Choroid plexus epithelial cell (primary cell): Measurements from ENCODE around the gene TMEM38A.
"Not testable (repeated sequence)": the region's sequence is repeated elsewhere in the genome, so short reads cannot be mapped to it uniquely, and the experiment has no call there.

Source experiments
- DNase-seq: peaks from one replicate; pipeline ENCODE4 v3.0.0-alpha.2; 2010; ENCODE audit warnings: low read depth
- H3K4me3 ChIP-seq: 2 replicates; pipeline ENCODE4 v1.5.1; 2011; ENCODE audit warnings: low read depth, mild to moderate bottlenecking, control low read depth, low read length, moderate library complexity
- TF ChIP-seq, protein P1 (sequence below): conservative IDR thresholded peaks from 2 replicates; pipeline ENCODE4 v1.5.1; 2011; ENCODE audit warnings: low read depth, mild to moderate bottlenecking, control low read depth, inconsistent platforms, low read length, moderate library complexity

Gene TMEM38A

DNA sequence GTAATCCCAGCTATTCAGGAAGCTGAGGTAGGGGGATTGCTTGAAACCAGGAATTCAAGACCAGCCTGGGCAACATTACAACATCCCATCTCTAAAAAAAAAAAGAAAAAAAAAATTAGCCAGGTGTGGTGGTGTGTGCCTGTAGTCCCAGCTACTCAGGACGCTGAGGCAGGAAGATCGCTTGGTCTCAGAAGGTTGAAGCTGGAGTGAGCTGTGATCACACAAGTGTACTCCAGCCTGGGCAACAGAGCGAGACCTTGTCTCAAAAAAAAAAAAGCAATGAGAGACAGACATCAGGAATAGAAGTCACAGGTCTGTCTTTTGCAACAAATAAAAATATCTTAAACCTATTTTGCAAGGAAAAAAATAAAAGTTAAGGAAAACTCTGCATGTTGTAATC lies 23.3 kb downstream of the TMEM38A start:
- TF ChIP-seq, protein P1, sequence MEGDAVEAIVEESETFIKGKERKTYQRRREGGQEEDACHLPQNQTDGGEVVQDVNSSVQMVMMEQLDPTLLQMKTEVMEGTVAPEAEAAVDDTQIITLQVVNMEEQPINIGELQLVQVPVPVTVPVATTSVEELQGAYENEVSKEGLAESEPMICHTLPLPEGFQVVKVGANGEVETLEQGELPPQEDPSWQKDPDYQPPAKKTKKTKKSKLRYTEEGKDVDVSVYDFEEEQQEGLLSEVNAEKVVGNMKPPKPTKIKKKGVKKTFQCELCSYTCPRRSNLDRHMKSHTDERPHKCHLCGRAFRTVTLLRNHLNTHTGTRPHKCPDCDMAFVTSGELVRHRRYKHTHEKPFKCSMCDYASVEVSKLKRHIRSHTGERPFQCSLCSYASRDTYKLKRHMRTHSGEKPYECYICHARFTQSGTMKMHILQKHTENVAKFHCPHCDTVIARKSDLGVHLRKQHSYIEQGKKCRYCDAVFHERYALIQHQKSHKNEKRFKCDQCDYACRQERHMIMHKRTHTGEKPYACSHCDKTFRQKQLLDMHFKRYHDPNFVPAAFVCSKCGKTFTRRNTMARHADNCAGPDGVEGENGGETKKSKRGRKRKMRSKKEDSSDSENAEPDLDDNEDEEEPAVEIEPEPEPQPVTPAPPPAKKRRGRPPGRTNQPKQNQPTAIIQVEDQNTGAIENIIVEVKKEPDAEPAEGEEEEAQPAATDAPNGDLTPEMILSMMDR = no peak
- no peak for DNase-seq
- H3K4me3 ChIP-seq = no peak overlapping the region

DNA sequence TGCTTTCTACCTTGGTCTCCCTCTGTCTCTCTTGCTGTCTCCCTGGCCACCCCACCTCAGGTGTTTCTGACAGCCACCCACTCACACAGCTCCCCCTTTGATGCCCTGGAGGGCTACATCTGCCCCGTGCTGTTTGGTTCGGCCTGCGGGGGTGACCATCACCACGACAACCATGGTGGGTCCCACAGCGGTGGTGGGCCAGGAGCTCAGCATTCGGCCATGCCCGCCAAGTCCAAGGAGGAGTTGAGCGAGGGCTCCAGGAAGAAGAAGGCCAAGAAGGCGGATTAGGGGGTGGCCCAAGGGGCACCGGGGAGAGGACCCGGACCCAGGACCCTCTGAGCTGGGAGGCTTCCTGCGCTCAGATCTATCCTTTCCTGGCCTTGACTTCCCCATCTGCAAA lies 27.1 kb downstream of the TMEM38A start:
- H3K4me3 ChIP-seq = no peak overlapping the region
- DNase-seq = no peak
- TF ChIP-seq, protein P1 = no peak

DNA sequence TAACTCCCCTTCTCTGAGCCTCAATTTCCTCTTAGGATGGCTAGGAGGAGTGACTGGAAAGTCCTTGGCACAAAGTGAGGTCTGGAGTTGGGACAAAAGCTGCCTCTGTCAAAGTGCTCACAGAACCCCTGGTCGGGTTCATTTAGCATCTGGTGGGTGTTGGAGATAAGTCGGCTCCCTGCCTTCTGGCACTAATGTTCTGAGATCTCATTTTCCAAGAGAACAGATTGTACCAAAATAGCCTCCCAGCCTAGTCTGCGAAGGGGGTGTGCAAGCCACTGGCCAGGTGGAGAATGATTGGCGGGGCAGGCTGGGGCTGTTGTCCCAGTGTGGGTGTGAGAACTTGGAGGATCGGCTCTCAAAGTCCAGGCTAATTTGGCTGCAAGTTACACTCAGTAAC lies 38.0 kb downstream of the TMEM38A start:
- TF ChIP-seq, protein P1 = no peak
- no peak overlapping the region for H3K4me3 ChIP-seq
- no peak for DNase-seq

DNA sequence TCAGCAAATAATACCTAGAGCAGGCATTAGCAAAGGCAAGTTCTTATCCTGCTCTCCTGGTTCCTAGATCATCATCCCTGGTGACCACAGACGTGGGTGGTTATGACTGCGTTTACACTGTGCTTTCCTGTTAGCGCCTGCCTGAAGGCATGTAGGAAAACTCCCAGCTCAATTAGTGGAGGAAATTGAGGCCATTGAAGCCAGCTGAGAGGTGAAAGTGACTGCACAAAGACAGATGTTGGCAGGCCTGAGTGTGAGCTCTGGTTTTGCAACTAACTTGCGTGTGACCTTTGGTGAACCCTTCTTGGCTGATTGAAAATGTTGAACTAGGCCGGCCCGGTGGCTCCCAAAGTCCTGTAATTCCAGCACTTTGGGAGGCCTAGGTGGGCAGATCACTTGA lies 41.2 kb downstream of the TMEM38A start:
- TF ChIP-seq, protein P1 = no peak
- H3K4me3 ChIP-seq = no peak overlapping the region
- DNase-seq = peak; percentile 54

DNA sequence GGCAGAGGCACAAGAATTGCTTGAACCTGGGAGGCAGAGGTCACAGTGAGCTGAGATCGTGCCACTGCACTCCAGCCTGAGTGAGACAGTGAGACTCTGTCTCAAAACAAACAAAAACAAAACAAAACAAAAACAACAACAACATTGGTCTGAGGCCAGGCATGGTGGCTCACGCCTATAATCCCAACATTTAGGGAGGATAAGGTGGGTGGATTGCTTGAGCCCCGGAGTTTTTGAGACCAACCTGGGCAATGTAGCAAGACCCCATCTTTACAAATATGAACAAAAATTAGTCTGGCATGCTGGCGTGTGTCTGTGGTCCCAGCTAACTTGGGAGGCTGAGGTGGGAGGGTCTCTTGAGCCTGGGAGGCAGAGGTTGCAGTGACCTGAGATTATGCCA lies 42.7 kb downstream of the TMEM38A start:
- TF ChIP-seq, protein P1 = no peak
- H3K4me3 ChIP-seq = no peak overlapping the region
- DNase-seq = no peak

DNA sequence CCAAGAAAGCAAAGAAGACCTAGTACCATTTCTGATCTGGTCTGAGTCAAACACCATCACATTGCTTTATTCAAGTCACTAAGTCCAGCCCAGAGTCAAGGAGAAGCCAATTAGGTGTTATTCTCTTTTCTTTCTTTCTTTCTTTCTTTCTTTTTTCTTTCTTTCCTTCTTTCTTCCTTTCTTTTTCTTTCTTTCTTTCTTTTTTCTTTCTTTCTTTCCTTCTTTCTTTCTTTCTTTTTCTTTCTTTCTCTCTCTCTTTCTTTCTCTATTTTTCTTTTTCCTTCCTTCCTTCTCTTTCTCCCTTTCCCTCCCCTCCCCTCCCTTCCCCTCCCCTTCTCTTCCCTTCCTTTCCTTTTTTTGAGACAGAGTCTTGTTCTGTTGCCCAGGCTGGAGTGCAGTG lies 49.9 kb downstream of the TMEM38A start:
- not testable (repeated sequence) for DNase-seq, H3K4me3 ChIP-seq

DNA sequence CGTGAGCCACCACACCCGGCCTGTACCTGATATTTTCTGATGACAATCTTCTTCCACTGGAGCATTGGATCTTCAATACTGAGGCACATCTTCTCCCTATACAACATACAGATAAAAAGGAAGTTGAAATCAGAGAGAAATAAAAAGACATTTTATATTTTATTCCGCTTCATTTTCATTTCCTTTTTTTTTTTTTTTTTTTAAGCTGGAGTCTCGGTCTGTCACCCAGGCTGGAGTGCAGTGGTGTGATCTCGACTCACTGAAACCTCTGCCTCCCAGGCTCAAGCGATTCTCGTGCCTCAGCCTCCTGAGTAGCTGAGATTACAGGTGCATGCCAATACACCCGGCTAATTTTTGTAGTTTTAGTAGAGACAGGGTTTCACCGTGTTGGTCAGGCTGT lies 51.4 kb downstream of the TMEM38A start:
- DNase-seq = not testable (repeated sequence)

DNA sequence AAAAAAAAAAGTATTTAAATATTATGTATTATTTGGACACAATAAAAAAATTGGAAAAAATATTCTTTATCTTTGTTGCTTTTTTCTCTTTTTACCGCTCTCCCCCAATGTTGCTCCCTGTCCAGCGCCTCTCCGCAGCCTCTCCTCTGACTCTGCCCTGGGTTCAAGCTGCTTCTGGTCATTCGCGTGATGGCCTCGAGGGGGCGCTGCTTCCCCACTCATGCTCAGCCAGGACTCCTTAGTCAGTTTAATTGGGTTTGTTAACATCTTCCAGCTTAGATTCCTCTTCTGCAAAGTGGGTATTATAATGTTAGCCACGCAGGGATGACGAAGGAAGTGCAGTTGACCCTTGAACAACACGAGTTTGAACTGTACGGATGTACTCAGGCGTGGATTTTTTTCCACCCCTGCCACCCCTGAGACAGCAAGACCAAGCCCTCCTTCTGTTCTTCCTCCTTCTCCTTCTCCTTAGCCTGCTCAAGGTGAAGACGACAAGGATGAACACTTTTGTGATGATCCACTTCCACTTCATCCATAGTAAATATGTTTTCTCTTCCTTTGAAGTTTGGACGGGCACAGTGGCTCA lies 53.9 kb downstream of the TMEM38A start:
- TF ChIP-seq, protein P1 = peak; percentile 91
- DNase-seq = peak; percentile 51
- no peak overlapping the region for H3K4me3 ChIP-seq

More for the DNA sequence above, 51.4 kb downstream of the TMEM38A start:
- not testable (repeated sequence) for H3K4me3 ChIP-seq
